Endothelial cell of umbilical vein (primary cell): Measurements from ENCODE around the gene ZNF214. TPM values are rescaled to one million over a fixed set of nuclear protein-coding genes. Genes with fewer than 3 reads are reported as not detected.

Experiments used
- BruUV-seq: library from RNA; stranded (reverse); fragments of 400-500 nt; replicated peaks from 2 replicates; lab custom pipeline; 2021; lab: Mats Ljungman, UMichigan
- CTCF ChIA-PET: fragments of 300-600, 350-600 bp; sonication (Branson Sonifier 250); formaldehyde crosslinking; loops from one replicate; lab custom pipeline; 2021; ENCODE audit warnings: antibody characterized with exemption, inconsistent platforms; lab: Charles Lee
- POLR2A ChIA-PET: fragments of 300-600, 350-600 bp; sonication (Branson Sonifier 250); formaldehyde crosslinking; loops from one replicate; lab custom pipeline; 2021; ENCODE audit warnings: antibody characterized with exemption, inconsistent platforms; lab: Charles Lee
- DNase-seq: peaks from one replicate; pipeline ENCODE4 v3.0.0-alpha.2; 2011; ENCODE audit warnings: low read depth, low spot score
- FAIRE-seq: peaks from 2 replicates; lab custom pipeline; 2011; peaks lifted over from hg19 to GRCh38; lab: Jason Lieb, UNC
- H2AFZ ChIP-seq: 2 replicates; pipeline ENCODE4 v1.6.0; 2012; ENCODE audit warnings: low read depth, low read length, control low read depth, inconsistent platforms
- H3K27ac ChIP-seq: 2 replicates; pipeline ENCODE4 v1.5.1; 2011; ENCODE audit warnings: low read depth, mild to moderate bottlenecking, control low read depth, low read length, moderate library complexity; ENCODE audit not compliant: insufficient read depth
- H3K27me3 ChIP-seq, 2 experiments: 2 replicates each; pipeline versions ENCODE4 v1.6.0 to v1.6.1; 2011; ENCODE audit warnings: low read length in 2 of 2, mixed read lengths in 1 of 2; ENCODE audit not compliant: control insufficient read depth in 2 of 2, insufficient read depth in 2 of 2
- H3K36me3 ChIP-seq, 2 experiments: 2 replicates in 1 of 2; 3 replicates in 1 of 2; pipeline ENCODE4 v1.5.1; 2011; ENCODE audit warnings: low read length in 2 of 2, mild to moderate bottlenecking in 1 of 2, moderate library complexity in 1 of 2; ENCODE audit not compliant: control insufficient read depth in 2 of 2, insufficient read depth in 2 of 2; ENCODE audit errors: extremely low read depth in 1 of 2
- H3K4me1 ChIP-seq: 3 replicates; pipeline ENCODE4 v1.5.1; 2011; ENCODE audit warnings: mild to moderate bottlenecking, low read length; ENCODE audit not compliant: control insufficient read depth, insufficient read depth; ENCODE audit errors: extremely low read depth
- H3K4me2 ChIP-seq: 2 replicates; pipeline ENCODE4 v1.6.1; 2011; ENCODE audit warnings: low read length, control low read depth, mixed read lengths; ENCODE audit not compliant: insufficient read depth
- H3K4me3 ChIP-seq, 3 experiments: fragments of 200-600 bp in 1 of 3; sonication (generic), shearing (Covaris generic) in 1 of 3; replicated peaks in 1 of 3; 2 replicates each; pipeline ENCODE4 v1.5.1; 2011 to 2016; ENCODE audit warnings: control low read depth in 3 of 3, low read length in 3 of 3, mild to moderate bottlenecking in 2 of 3, inconsistent platforms in 1 of 3, low read depth in 1 of 3, moderate library complexity in 1 of 3; ENCODE audit not compliant: insufficient read depth in 1 of 3
- H3K79me2 ChIP-seq: 2 replicates; pipeline ENCODE4 v1.6.0; 2012; ENCODE audit warnings: low read length, inconsistent platforms; ENCODE audit not compliant: control insufficient read depth, insufficient read depth
- H3K9ac ChIP-seq: replicated peaks from 2 replicates; pipeline ENCODE3; 2011; ENCODE audit warnings: low read length, control low read depth; ENCODE audit not compliant: insufficient read depth; ENCODE audit errors: extremely low read depth
- H3K9me1 ChIP-seq: replicated peaks from 3 replicates; pipeline ENCODE4 v1.6.0; 2011; ENCODE audit warnings: mild to moderate bottlenecking, low read length; ENCODE audit not compliant: control insufficient read depth, insufficient read depth; ENCODE audit errors: extremely low read depth
- H3K9me3 ChIP-seq: replicated peaks from 2 replicates; pipeline ENCODE4 v1.5.1; 2012; ENCODE audit warnings: low read length, inconsistent platforms; ENCODE audit not compliant: control insufficient read depth, insufficient read depth
- H4K20me1 ChIP-seq: replicated peaks from 2 replicates; pipeline ENCODE3; 2011; ENCODE audit warnings: mild to moderate bottlenecking, low read length; ENCODE audit not compliant: control insufficient read depth, insufficient read depth; ENCODE audit errors: extremely low read depth
- EZH2 ChIP-seq: IDR thresholded peaks from 2 replicates; pipeline ENCODE4 v1.6.1; 2012; ENCODE audit warnings: borderline replicate concordance, low read depth, mild to moderate bottlenecking, moderate library complexity, low read length, inconsistent platforms; ENCODE audit not compliant: severe bottlenecking
- FOS ChIP-seq: IDR thresholded peaks from 2 replicates; pipeline ENCODE4 v1.6.1; 2011; ENCODE audit warnings: mild to moderate bottlenecking, low read length, moderate library complexity, borderline replicate concordance; ENCODE audit not compliant: insufficient read depth
- GATA2 ChIP-seq: IDR thresholded peaks from 2 replicates; pipeline ENCODE4 v1.7.0; 2011; ENCODE audit warnings: low read depth, mild to moderate bottlenecking, moderate library complexity, mixed read lengths, low read length; ENCODE audit not compliant: insufficient read length, insufficient read depth
- JUN ChIP-seq: IDR thresholded peaks from 2 replicates; pipeline ENCODE4 v1.6.1; 2011; ENCODE audit warnings: borderline replicate concordance, low read depth; ENCODE audit not compliant: insufficient read length, insufficient read depth
- MYC ChIP-seq: IDR thresholded peaks from one replicate; pipeline ENCODE4 v1.6.1; 2011; ENCODE audit warnings: mild to moderate bottlenecking, low read depth, low read length
- POLR2A ChIP-seq: IDR thresholded peaks from 2 replicates; pipeline ENCODE4 v1.6.1; 2012; ENCODE audit warnings: low read depth, mild to moderate bottlenecking, control low read depth, low read length
- POLR2AphosphoS5 ChIP-seq: IDR thresholded peaks from 2 replicates; pipeline ENCODE4 v1.6.1; 2012; ENCODE audit warnings: low read depth, mild to moderate bottlenecking, control low read depth, low read length, moderate library complexity; ENCODE audit not compliant: insufficient read depth
- dilution Hi-C: fragments of 300-500 bp; cut with MboI; formaldehyde crosslinking; loops from one replicate; pipeline ENCODE4 v1.15.0; 2019; ENCODE audit warnings: low sequenced_read_pairs; ENCODE audit not compliant: extremely low pct_ligation_motif_present
- intact Hi-C: fragments of 100-400 bp; cut with micrococcal nuclease; formaldehyde crosslinking; loops from one replicate; pipeline ENCODE4 v1.10.0; 2022
- polyA plus RNA-seq, 4 experiments: library from polyadenylated mRNA; depleted of rRNA in 3 of 4; stranded (reverse) in 3 of 4; unstranded in 1 of 4; fragments of >200 nt; gene quantifications; 2 replicates each; pipeline versions ENCODE4 v1.2.1 to v1.2.3, GENCODE V29; 2011 to 2012; ENCODE audit warnings: missing spikeins in 1 of 4
- total RNA-seq: library from RNA; stranded (reverse); gene quantifications from 2 replicates; pipeline ENCODE4 v1.2.3, GENCODE V29; 2021
- TF ChIP-seq, protein P1 (sequence below), 2 donors: IDR thresholded peaks; 1 replicate in 1 of 2; 2 replicates in 1 of 2; pipeline ENCODE4 v1.5.1; 2011; ENCODE audit warnings: low read length in 2 of 2, mild to moderate bottlenecking in 2 of 2, moderate library complexity in 2 of 2, control low read depth in 1 of 2, inconsistent platforms in 1 of 2, low read depth in 1 of 2; ENCODE audit not compliant: insufficient read depth in 1 of 2; ENCODE audit errors: extremely low read depth in 1 of 2
- TF ChIP-seq, protein P2 (sequence below): IDR thresholded peaks from 2 replicates; pipeline ENCODE4 v1.6.1; 2011; ENCODE audit not compliant: insufficient read depth, insufficient read length

The ZNF214 gene
- total and polyA plus RNA-seq, 2 donors (not counting 3 experiments of a cell fraction or from before 2014, with no cell fraction given) = 0.94 to 1.7 TPM

DNA sequence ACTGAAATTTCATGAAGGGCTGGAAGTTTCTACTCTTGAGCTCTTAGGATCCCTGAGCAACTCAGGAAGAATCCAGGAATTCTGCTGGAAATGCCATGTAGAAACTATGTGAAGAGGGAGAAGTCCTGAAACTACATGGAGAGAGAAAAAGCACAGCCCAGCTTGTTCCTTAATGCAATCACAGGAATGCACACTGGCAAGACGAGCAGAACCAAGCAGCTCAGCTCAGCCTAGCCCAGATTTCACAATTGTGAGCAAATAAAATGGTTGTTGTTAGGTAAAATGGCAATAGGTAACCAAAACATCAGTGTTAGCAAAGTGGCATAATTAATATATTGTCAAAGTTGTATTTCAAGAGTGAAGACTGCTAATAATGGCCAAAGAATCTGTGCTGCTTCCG, 28.1 kb downstream of the ZNF214 start:
- ChIA-PET POLR2A (no interaction called here), CTCF (interaction anchor here (1.9 kb wide), 1 partner anchor 180 kb away, joined by 6 read pairs; no protein-coding TSS in a partner anchor)
- Histone ChIP-seq H4K20me1 (no peaks in the 10 kb centered on the region), H3K4me2 (no peak overlapping the region), H3K36me3 (no peaks in the 10 kb centered on the region), H3K4me3 (no peak overlapping the region), H3K9me1 (no peaks in the 10 kb centered on the region), H3K9me3 (no peaks in the 10 kb centered on the region), H2AFZ (no peak overlapping the region), H3K9ac (no peak overlapping the region), H3K4me1 (no peaks in the 10 kb centered on the region), H3K79me2 (no peaks in the 10 kb centered on the region), H3K27ac (no peak overlapping the region), H3K27me3 (no peaks in the 10 kb centered on the region)
- intact Hi-C loops = loop anchor here (5.0 kb wide), 1 partner anchor 65 kb away; the partner anchor contains the start of gene ZNF215
- FAIRE-seq = no peak
- no peak for DNase-seq
- TF ChIP-seq MYC (no peak), POLR2A (no peak), EZH2 (no peak), GATA2 (no peak), JUN (no peak), FOS (no peak), POLR2AphosphoS5 (no peak)
- TF ChIP-seq, protein P1, sequence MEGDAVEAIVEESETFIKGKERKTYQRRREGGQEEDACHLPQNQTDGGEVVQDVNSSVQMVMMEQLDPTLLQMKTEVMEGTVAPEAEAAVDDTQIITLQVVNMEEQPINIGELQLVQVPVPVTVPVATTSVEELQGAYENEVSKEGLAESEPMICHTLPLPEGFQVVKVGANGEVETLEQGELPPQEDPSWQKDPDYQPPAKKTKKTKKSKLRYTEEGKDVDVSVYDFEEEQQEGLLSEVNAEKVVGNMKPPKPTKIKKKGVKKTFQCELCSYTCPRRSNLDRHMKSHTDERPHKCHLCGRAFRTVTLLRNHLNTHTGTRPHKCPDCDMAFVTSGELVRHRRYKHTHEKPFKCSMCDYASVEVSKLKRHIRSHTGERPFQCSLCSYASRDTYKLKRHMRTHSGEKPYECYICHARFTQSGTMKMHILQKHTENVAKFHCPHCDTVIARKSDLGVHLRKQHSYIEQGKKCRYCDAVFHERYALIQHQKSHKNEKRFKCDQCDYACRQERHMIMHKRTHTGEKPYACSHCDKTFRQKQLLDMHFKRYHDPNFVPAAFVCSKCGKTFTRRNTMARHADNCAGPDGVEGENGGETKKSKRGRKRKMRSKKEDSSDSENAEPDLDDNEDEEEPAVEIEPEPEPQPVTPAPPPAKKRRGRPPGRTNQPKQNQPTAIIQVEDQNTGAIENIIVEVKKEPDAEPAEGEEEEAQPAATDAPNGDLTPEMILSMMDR (IDR thresholded peaks at IDR 0.05; ENCODE audit: extremely low read depth in 1 of 2, insufficient read depth in 1 of 2, low read depth in 1 of 2, low read length in 2 of 2) = no peak
- TF ChIP-seq, protein P2, sequence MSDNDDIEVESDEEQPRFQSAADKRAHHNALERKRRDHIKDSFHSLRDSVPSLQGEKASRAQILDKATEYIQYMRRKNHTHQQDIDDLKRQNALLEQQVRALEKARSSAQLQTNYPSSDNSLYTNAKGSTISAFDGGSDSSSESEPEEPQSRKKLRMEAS = no peak
- BruUV-seq = no TSS peak
- dilution Hi-C loops = no loop called here
